HEK293T (cell line): ENCODE data around the gene CEACAM4.

Experiments used
- ARNT ChIP-seq: fragments of 450-650 bp; IDR thresholded peaks from 2 replicates; pipeline ENCODE4 v1.6.1; 2017; ENCODE audit warnings: mild to moderate bottlenecking
- BHLHE40 ChIP-seq: fragments of 450-650 bp; IDR thresholded peaks from 2 replicates; pipeline ENCODE4 v1.6.1; 2016; ENCODE audit warnings: mild to moderate bottlenecking, moderate library complexity, borderline replicate concordance
- ELF4 ChIP-seq: fragments of 450-650 bp; IDR thresholded peaks from 2 replicates; pipeline ENCODE4 v1.6.1; 2017; ENCODE audit warnings: antibody characterized with exemption
- LEF1 ChIP-seq: fragments of 450-650 bp; IDR thresholded peaks from 2 replicates; pipeline ENCODE4 v1.6.1; 2017; ENCODE audit warnings: mild to moderate bottlenecking, borderline replicate concordance
- NFRKB ChIP-seq: fragments of 450-650 bp; IDR thresholded peaks from 2 replicates; pipeline ENCODE4 v1.6.1; 2016; ENCODE audit warnings: mild to moderate bottlenecking, moderate library complexity
- SP1 ChIP-seq: fragments of 450-650 bp; IDR thresholded peaks from 2 replicates; pipeline ENCODE4 v1.6.1; 2017
- SUZ12 ChIP-seq: fragments of 450-650 bp; IDR thresholded peaks from 2 replicates; pipeline ENCODE4 v1.6.1; 2016; ENCODE audit warnings: mild to moderate bottlenecking
- TARDBP ChIP-seq: fragments of 450-650 bp; IDR thresholded peaks from 2 replicates; pipeline ENCODE4 v1.6.1; 2016
- ZNF384 ChIP-seq: fragments of 450-650 bp; IDR thresholded peaks from 2 replicates; pipeline ENCODE4 v1.6.1; 2016

DNA sequence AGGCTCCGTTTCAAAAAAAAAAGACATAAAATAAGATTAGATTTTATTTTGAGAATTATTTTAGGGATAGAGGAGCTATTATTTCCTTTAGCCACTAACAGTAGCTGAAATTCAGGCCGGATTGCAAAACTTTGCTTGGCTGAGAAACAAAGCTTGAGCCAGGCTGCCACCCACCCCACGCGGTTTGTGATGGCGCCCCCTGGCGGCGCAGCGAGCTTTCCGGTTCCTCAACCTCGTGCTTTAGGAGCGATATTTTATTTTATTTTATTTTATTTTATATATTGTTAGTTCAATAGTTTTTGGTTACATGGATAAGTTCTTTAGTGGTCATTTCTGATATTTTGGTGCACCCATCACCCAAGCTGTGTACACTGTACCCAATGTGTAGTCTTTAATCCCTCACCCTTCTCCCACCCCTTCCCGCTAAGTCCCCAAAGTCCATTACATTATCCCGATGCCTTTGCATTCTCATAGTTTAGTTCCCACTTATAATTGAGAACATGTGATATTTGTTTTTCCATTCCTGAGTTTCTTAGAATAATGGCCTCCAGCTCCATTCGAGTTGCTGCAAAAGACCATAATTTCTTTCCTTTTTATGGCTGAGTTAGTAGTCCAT, 19.8 kb upstream of the CEACAM4 start:
- TF ChIP-seq NFRKB (no peak), ELF4 (no peak), SUZ12 (no peak), BHLHE40 (no peak), ZNF384 (no peak), ARNT (no peak), TARDBP (no peak), LEF1 (no peak), SP1 (no peak)
